ENCODE measurements around the gene CALB2.

DNA sequence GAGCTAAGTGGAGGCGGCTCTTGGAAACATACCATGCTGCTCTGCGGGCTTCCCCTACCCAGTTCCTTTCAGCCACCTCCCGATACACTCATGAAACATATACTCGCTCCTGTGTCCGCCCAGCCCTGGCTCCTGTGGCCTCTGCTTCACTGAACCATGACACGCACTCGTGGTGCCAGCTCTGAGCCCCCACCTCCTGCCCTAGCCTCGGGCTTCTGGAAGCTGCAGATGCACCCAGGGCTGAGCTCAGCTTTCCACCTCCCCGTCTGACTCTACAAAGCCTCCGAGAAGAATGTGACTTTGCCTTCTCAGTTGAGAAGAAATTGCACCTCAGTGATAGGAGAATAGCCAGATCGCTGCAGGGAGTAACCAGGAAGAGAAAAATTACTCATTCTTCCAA, 11.0 kb downstream of the CALB2 start:
- TF ChIP-seq MAZ (IDR thresholded peaks at IDR 0.05; ENCODE audit: borderline replicate concordance, low read depth, low read length): no peak
- TF ChIP-seq CTCF (conservative IDR thresholded peaks at IDR 0.05; ENCODE audit: low read depth, low read length): no peak
- TF ChIP-seq POLR2A (IDR thresholded peaks at IDR 0.05; ENCODE audit: low read depth, low read length): no peak
- no peak for TF ChIP-seq ELK1 (IDR thresholded peaks at IDR 0.05; ENCODE audit: borderline replicate concordance, low read depth, low read length)
- no peak for TF ChIP-seq RFX5 (IDR thresholded peaks at IDR 0.05; ENCODE audit: low read depth, low read length)
- TF ChIP-seq CEBPB (IDR thresholded peaks at IDR 0.05; ENCODE audit: low read depth, low read length): no peak
- no peak for TF ChIP-seq RAD21 (IDR thresholded peaks at IDR 0.05; ENCODE audit: low read length)
- TF ChIP-seq NFE2L2 (IDR thresholded peaks at IDR 0.05; ENCODE audit: low read depth, low read length): no peak
- TF ChIP-seq SMC3 (IDR thresholded peaks at IDR 0.05; ENCODE audit: low read depth, low read length): no peak
- TF ChIP-seq FOS (IDR thresholded peaks at IDR 0.05; ENCODE audit: low read depth, low read length): no peak
